ENCODE data around the gene LRRC4C. TPM values are rescaled to one million over a fixed set of nuclear protein-coding genes. Genes with fewer than 3 reads are reported as not detected.

Gene LRRC4C
- total RNA-seq, 1 experiment from 2014 or later = 0.13 TPM

DNA sequence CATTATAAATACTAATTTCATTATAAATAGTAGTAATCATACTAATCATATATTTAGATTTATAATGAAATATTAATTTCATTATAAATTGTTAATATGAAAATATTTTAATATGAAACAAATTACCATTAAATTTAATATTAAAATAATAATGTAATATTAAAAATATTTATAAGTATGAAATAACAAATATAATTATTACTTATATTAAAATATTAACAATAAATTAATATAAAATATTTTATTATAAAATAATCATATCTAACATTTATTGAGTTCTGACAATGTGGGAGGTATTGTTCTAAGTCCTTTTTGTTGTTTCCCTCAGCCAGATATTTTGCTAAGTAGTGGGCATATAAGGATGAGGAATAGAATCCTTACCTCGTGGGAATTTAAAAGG lies 1341.4 kb downstream of the LRRC4C start:
- H3K9me3 Mint-ChIP-seq = peaks cover 4% of the 10 kb centered on the region in 2 experiments; a peak in 4 of 5 replicates
- Histone ChIP-seq H4K5ac (ENCODE audit: insufficient read length, low read depth, low read length) (no peak overlapping the region), H3K4me1 (ENCODE audit: insufficient read depth, low read length) (no peaks in the 10 kb centered on the region), H3K23ac (ENCODE audit: insufficient read length, low read depth, low read length) (no peak overlapping the region), H3K79me1 (ENCODE audit: insufficient read depth, low read depth, low read length, poor library complexity, severe bottlenecking) (no peaks in the 10 kb centered on the region), H4K20me1 (ENCODE audit: control insufficient read depth, insufficient read depth, insufficient read length) (no peaks in the 10 kb centered on the region), H4K8ac (replicated peaks; ENCODE audit: insufficient read length, low read depth, low read length) (no peak overlapping the region), H2AFZ (ENCODE audit: low read length) (no peak overlapping the region), H3K4me2 (ENCODE audit: insufficient read depth, insufficient read length, low read length) (no peak overlapping the region), H3K27me3 (ENCODE audit: insufficient read depth, low read length) (no peaks in the 10 kb centered on the region), H3K9ac (ENCODE audit: extremely low read depth, insufficient read length, low read length) (no peak overlapping the region), H3K14ac (ENCODE audit: insufficient read depth, low read length) (no peak overlapping the region), H4K91ac (ENCODE audit: insufficient read length, low read depth, low read length) (no peak overlapping the region), H3K4ac (ENCODE audit: low read depth, low read length) (no peak overlapping the region), H3K79me2 (ENCODE audit: insufficient read depth, low read length) (no peaks in the 10 kb centered on the region), H3K56ac (ENCODE audit: insufficient read length, low read depth, low read length) (no peak overlapping the region), H3K27ac (ENCODE audit: insufficient read length, low read depth, low read length) (no peak overlapping the region), H2BK120ac (ENCODE audit: low read depth, low read length, poor library complexity, severe bottlenecking) (no peak overlapping the region), H3T11ph (ENCODE audit: low read length) (no peak overlapping the region), H3K23me2 (ENCODE audit: insufficient read length, low read depth, low read length, poor library complexity, severe bottlenecking) (no peaks in the 10 kb centered on the region), H3K18ac (ENCODE audit: insufficient read length, low read depth, low read length) (no peak overlapping the region), H2AK5ac (ENCODE audit: insufficient read length, low read length) (no peak overlapping the region), H3K9me3 (ENCODE audit: control insufficient read depth, low read depth, low read length) (no peaks in the 10 kb centered on the region), H2BK5ac (ENCODE audit: insufficient read length, low read length) (no peak overlapping the region), H2BK15ac (ENCODE audit: low read depth, low read length) (no peak overlapping the region), H2BK20ac (ENCODE audit: low read depth, low read length, poor library complexity, severe bottlenecking) (no peak overlapping the region), H2BK12ac (ENCODE audit: insufficient read length, low read depth, low read length) (no peak overlapping the region)
- no CpG with 5 or more reads among the region's 1 CpG for WGBS (ENCODE audit: extremely low coverage, insufficient read length, low lambda C conversion rate)
- TF ChIP-seq, protein P1, sequence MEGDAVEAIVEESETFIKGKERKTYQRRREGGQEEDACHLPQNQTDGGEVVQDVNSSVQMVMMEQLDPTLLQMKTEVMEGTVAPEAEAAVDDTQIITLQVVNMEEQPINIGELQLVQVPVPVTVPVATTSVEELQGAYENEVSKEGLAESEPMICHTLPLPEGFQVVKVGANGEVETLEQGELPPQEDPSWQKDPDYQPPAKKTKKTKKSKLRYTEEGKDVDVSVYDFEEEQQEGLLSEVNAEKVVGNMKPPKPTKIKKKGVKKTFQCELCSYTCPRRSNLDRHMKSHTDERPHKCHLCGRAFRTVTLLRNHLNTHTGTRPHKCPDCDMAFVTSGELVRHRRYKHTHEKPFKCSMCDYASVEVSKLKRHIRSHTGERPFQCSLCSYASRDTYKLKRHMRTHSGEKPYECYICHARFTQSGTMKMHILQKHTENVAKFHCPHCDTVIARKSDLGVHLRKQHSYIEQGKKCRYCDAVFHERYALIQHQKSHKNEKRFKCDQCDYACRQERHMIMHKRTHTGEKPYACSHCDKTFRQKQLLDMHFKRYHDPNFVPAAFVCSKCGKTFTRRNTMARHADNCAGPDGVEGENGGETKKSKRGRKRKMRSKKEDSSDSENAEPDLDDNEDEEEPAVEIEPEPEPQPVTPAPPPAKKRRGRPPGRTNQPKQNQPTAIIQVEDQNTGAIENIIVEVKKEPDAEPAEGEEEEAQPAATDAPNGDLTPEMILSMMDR (conservative IDR thresholded peaks at IDR 0.05) = no peak
- H3K36me3 Mint-ChIP-seq (ENCODE audit: insufficient read depth in 1 of 3, low read depth in 3 of 3) = peaks cover 0 to 11% (median 0%) of the 10 kb centered on the region in 3 experiments; a peak in 3 of 7 replicates
- DNase-seq = no peak
- H3K4me3 Mint-ChIP-seq = no peak overlapping the region
- no peaks in the 10 kb centered on the region for H3K27me3 Mint-ChIP-seq (ENCODE audit: low read depth)
- no peak overlapping the region for H3K27ac Mint-ChIP-seq
- peaks cover 9% of the 10 kb centered on the region in 2 experiments for H3K4me1 Mint-ChIP-seq

Measured in H9 (cell line).